SU-DHL-6 (cell line): ENCODE measurements around the gene FN1.

Source experiments
- H2AFZ ChIP-seq: fragments of 200-600 bp; sonication (generic); 2 replicates; pipeline ENCODE4 v1.6.1; 2014; ENCODE audit warnings: low read depth, mild to moderate bottlenecking, moderate library complexity, mixed read lengths, antibody characterized with exemption, low read length; ENCODE audit not compliant: severe bottlenecking
- H3F3A ChIP-seq: fragments of 200-600 bp; shearing (Covaris generic); 2 replicates; pipeline ENCODE4 v1.6.0; 2016; ENCODE audit warnings: antibody characterized with exemption, mild to moderate bottlenecking; ENCODE audit not compliant: insufficient read depth
- H3K27ac ChIP-seq: fragments of 200-600 bp; sonication (generic); 2 replicates; pipeline ENCODE4 v1.5.1; 2016; ENCODE audit warnings: low read depth, mild to moderate bottlenecking, low read length, moderate library complexity, mixed read lengths
- H3K27me3 ChIP-seq: fragments of 200-600 bp; sonication (generic), shearing (Covaris generic); 2 replicates; pipeline ENCODE4 v1.6.0; 2014; ENCODE audit warnings: mild to moderate bottlenecking, low read length
- H3K36me3 ChIP-seq: fragments of 200-600 bp; sonication (generic); 2 replicates; pipeline ENCODE4 v1.6.1; 2014; ENCODE audit warnings: mild to moderate bottlenecking, low read length, mixed read lengths
- H3K4me2 ChIP-seq: fragments of 300-600, 200-600 bp; shearing (Covaris generic), sonication (generic); 2 replicates; pipeline ENCODE4 v1.6.0; 2014; ENCODE audit warnings: low read length, low read depth, mild to moderate bottlenecking; ENCODE audit not compliant: poor library complexity, severe bottlenecking
- H3K4me3 ChIP-seq: fragments of 200-600 bp; sonication (generic); 2 replicates; pipeline ENCODE4 v1.5.1; 2014; ENCODE audit warnings: antibody characterized with exemption, low read length, mild to moderate bottlenecking, mixed read lengths; ENCODE audit not compliant: insufficient read depth, poor library complexity, severe bottlenecking
- H3K79me2 ChIP-seq: fragments of 200-600 bp; sonication (generic); 2 replicates; pipeline ENCODE4 v1.6.1; 2014; ENCODE audit warnings: mild to moderate bottlenecking, low read length, moderate library complexity; ENCODE audit not compliant: insufficient read depth
- H3K9ac ChIP-seq: fragments of 200-600 bp; sonication (generic); 2 replicates; pipeline ENCODE4 v1.7.0; 2014; ENCODE audit warnings: mild to moderate bottlenecking, low read length
- H3K9me2 ChIP-seq: fragments of 200-600 bp; sonication (generic); replicated peaks from 2 replicates; pipeline ENCODE4 v1.6.1; 2014; ENCODE audit warnings: low read length; ENCODE audit not compliant: insufficient read depth
- H3K9me3 ChIP-seq: fragments of 200-600 bp; sonication (generic); 2 replicates; pipeline ENCODE4 v1.6.1; 2014; ENCODE audit warnings: low read length, mixed read lengths; ENCODE audit not compliant: insufficient read depth
- H4K20me1 ChIP-seq: fragments of 200-600 bp; sonication (generic); 2 replicates; pipeline ENCODE4 v1.6.1; 2014; ENCODE audit warnings: low read depth, mild to moderate bottlenecking, antibody characterized with exemption, low read length, moderate library complexity, mixed read lengths
- CTCF ChIP-seq: fragments of 200-600 bp; sonication (generic); IDR thresholded peaks from one replicate; pipeline ENCODE4 v1.5.1; 2017; ENCODE audit warnings: antibody characterized with exemption, mild to moderate bottlenecking, low read length, moderate library complexity; ENCODE audit not compliant: insufficient read depth, poor library complexity, severe bottlenecking
- EZH2phosphoT487 ChIP-seq: fragments of 200-600 bp; sonication (generic), shearing (Covaris generic); conservative IDR thresholded peaks from 2 replicates; pipeline ENCODE4 v1.6.1; 2018; ENCODE audit warnings: mild to moderate bottlenecking, antibody characterized with exemption, low read length, moderate library complexity, mixed read lengths

FN1 gene

DNA sequence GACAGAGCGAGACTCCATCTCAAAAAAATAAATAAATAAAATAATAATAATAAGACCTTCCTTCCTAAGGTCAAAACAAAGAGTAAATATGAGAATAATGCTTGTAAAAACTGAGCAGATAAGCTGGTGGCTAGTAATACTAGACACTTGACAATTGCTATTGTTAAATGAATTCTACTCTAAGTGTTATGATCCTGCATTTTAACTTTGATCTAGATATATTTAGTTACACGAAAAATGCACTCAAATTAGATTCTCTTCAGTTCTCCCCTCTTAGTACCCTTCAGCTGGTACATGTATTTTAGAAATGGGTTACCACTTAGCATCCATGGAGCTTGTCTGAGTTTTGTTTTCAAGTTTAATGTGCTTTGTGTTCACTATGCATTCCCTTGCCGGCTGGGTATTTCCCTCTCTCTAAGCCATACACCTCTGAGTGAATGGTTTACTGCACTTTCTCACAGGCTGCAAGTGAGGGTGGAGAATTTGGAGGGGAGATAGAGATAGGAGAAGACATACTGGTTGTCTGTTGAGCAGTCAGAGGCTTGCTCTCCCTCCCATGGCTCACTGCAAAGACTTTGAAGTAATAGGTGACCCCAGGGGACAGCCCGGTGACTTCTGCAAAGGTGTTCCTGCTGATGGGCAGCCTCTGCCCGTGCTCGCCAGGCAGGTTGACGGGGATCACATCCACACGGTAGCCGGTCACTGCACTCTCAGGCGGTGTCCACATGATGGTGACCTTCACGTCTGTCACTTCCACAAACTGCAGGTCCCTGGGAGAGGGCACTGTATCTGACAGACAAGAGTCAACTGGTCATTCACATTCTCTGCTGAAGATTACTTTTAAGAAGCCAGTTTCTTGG lies 29.9 kb downstream of the FN1 start:
- Histone ChIP-seq H3K27me3 (no peaks in the 10 kb centered on the region), H3K9ac (no peak overlapping the region), H2AFZ (no peak overlapping the region), H3F3A (no peaks in the 10 kb centered on the region), H3K4me3 (no peak overlapping the region), H3K4me2 (no peak overlapping the region), H4K20me1 (no peaks in the 10 kb centered on the region), H3K79me2 (no peaks in the 10 kb centered on the region), H3K36me3 (no peaks in the 10 kb centered on the region), H3K9me2 (no peaks in the 10 kb centered on the region), H3K27ac (no peak overlapping the region), H3K9me3 (no peaks in the 10 kb centered on the region)
- TF ChIP-seq EZH2phosphoT487 (no peak), CTCF (no peak)

GRCh38 chr2:215404348-215405012 lies 31.4 kb downstream of the FN1 start:
- H3K27me3 ChIP-seq, result no peaks in the 10 kb centered on the region
- no peak for TF ChIP-seq CTCF
- no peak for TF ChIP-seq EZH2phosphoT487
- no peak overlapping the region for H2AFZ ChIP-seq
- H3K36me3 ChIP-seq, result no peaks in the 10 kb centered on the region
- H3K27ac ChIP-seq, result no peak overlapping the region
- H3K9me2 ChIP-seq, result no peaks in the 10 kb centered on the region
- no peaks in the 10 kb centered on the region for H3K79me2 ChIP-seq
- no peaks in the 10 kb centered on the region for H3F3A ChIP-seq
- H3K4me2 ChIP-seq, result no peak overlapping the region
- no peak overlapping the region for H3K4me3 ChIP-seq
- H3K9me3 ChIP-seq, result no peaks in the 10 kb centered on the region
- no peak overlapping the region for H3K9ac ChIP-seq
- no peaks in the 10 kb centered on the region for H4K20me1 ChIP-seq

- H3K36me3 ChIP-seq, result no peaks in the 10 kb centered on the region
- no peaks in the 10 kb centered on the region for H3K27me3 ChIP-seq
Measured at GRCh38 chr2:215403441-215404347, 32.2 kb downstream of the FN1 start.

More at GRCh38 chr2:215403441-215404347, 32.2 kb downstream of the FN1 start:
- Histone ChIP-seq H3K4me3 (no peak overlapping the region), H3K4me2 (no peak overlapping the region), H2AFZ (no peak overlapping the region), H3K79me2 (no peaks in the 10 kb centered on the region), H4K20me1 (no peaks in the 10 kb centered on the region), H3K27ac (no peak overlapping the region), H3F3A (no peaks in the 10 kb centered on the region), H3K9ac (no peak overlapping the region), H3K9me3 (no peaks in the 10 kb centered on the region), H3K9me2 (no peaks in the 10 kb centered on the region)
- TF ChIP-seq CTCF (no peak), EZH2phosphoT487 (no peak)
